K562 (cell line): ENCODE measurements around the gene KRT1. TPM values are rescaled to one million over a fixed set of nuclear protein-coding genes. Genes with fewer than 3 reads are reported as not detected.

Experiments used
- ATAC-seq: fragments of 200-7000 bp; cut with Tn5 transposase; 3 replicates; pipeline ENCODE4 v1.9.1; 2020; ENCODE audit warnings: moderate library complexity
- BruUV-seq: library from RNA; stranded (reverse); fragments of 400-500 nt; replicated peaks from 2 replicates; lab custom pipeline; 2021; lab: Mats Ljungman, UMichigan
- CTCF ChIA-PET: fragments of 300-600 bp; formaldehyde crosslinking; extraction: SDS; loops from one replicate; lab custom pipeline; 2021; ENCODE audit warnings: low intra/inter-chr PET ratio; lab: Yijun Ruan, JAX
- POLR2A ChIA-PET: fragments of 300-600, 350-650 bp; sonication (Branson Sonifier 250); formaldehyde crosslinking; extraction: SDS; loops from one replicate; lab custom pipeline; 2021; ENCODE audit warnings: antibody characterized with exemption, inconsistent platforms; lab: Yijun Ruan, JAX
- DNase-seq, 4 experiments: peaks; one replicate each; pipeline versions ENCODE4 v3.0.0 to v3.0.0-alpha.2; 2011 to 2018; ENCODE audit warnings: low spot score in 3 of 4, mixed read lengths in 3 of 4; ENCODE audit errors: extremely low read depth in 1 of 4
- FAIRE-seq: peaks from 2 replicates; lab custom pipeline; 2011; peaks lifted over from hg19 to GRCh38; lab: Jason Lieb, UNC
- H2AFZ ChIP-seq: 2 replicates; pipeline ENCODE4 v1.6.0; 2011; ENCODE audit warnings: low read depth, low read length, control low read depth, inconsistent platforms
- H3K27ac ChIP-seq: fragments of 200-600 bp; 3 replicates; pipeline ENCODE4 v1.8.0; 2011; ENCODE audit warnings: low read depth, mild to moderate bottlenecking, control low read depth, inconsistent platforms, low read length, moderate library complexity, mixed read lengths; ENCODE audit errors: extremely low read depth
- H3K27me3 ChIP-seq, 2 experiments: fragments of 300-600 bp in 1 of 2; 2 replicates in 1 of 2; 3 replicates in 1 of 2; pipeline versions ENCODE4 v1.6.0 to v1.8.0; 2011; ENCODE audit warnings: inconsistent platforms in 2 of 2, low read length in 2 of 2, mild to moderate bottlenecking in 1 of 2, mixed read lengths in 1 of 2, moderate library complexity in 1 of 2; ENCODE audit not compliant: control insufficient read depth in 2 of 2, insufficient read depth in 2 of 2
- H3K36me3 ChIP-seq: fragments of 300-600 bp; 3 replicates; pipeline ENCODE4 v1.8.0; 2011; ENCODE audit warnings: mild to moderate bottlenecking, low read length, inconsistent platforms; ENCODE audit not compliant: control insufficient read depth, insufficient read depth
- H3K4me1 ChIP-seq, 2 experiments: fragments of 200-600 bp in 1 of 2; replicated peaks in 1 of 2; 2 replicates in 1 of 2; 3 replicates in 1 of 2; pipeline versions ENCODE4 v1.5.1 to v1.8.0; 2011; ENCODE audit warnings: inconsistent platforms in 2 of 2, low read length in 2 of 2, mild to moderate bottlenecking in 1 of 2, mixed read lengths in 1 of 2, moderate library complexity in 1 of 2; ENCODE audit not compliant: control insufficient read depth in 2 of 2, insufficient read depth in 2 of 2
- H3K4me2 ChIP-seq: 2 replicates; pipeline ENCODE4 v1.6.1; 2011; ENCODE audit warnings: low read length, control low read depth, inconsistent platforms, mixed read lengths; ENCODE audit not compliant: insufficient read depth
- H3K4me3 ChIP-seq: fragments of 200-600 bp; sonication (generic), shearing (Covaris generic); 2 replicates; pipeline ENCODE4 v1.5.1; 2016; ENCODE audit warnings: control low read depth, inconsistent platforms
- H3K79me2 ChIP-seq: fragments of 200-600 bp; 3 replicates; pipeline ENCODE4 v1.8.0; 2011; ENCODE audit warnings: low read length, inconsistent platforms; ENCODE audit not compliant: control insufficient read depth, insufficient read depth
- H3K9ac ChIP-seq, 2 experiments: 2 replicates each; pipeline versions ENCODE4 v1.6.0 to v1.6.1; 2011; ENCODE audit warnings: low read depth in 2 of 2, low read length in 2 of 2, control low read depth in 1 of 2, inconsistent platforms in 1 of 2, mild to moderate bottlenecking in 1 of 2, mixed read lengths in 1 of 2; ENCODE audit not compliant: insufficient read depth in 1 of 2
- H3K9me1 ChIP-seq: one replicate; pipeline ENCODE4 v1.6.0; 2011; ENCODE audit warnings: inconsistent platforms, mild to moderate bottlenecking, low read length, moderate library complexity; ENCODE audit not compliant: control insufficient read depth, insufficient read depth
- H3K9me3 ChIP-seq: replicated peaks from 2 replicates; pipeline ENCODE4 v1.5.1; 2011; ENCODE audit warnings: low read depth, low read length, inconsistent platforms; ENCODE audit not compliant: control insufficient read depth, insufficient read depth
- H4K20me1 ChIP-seq: replicated peaks from 2 replicates; pipeline ENCODE4 v1.6.1; 2011; ENCODE audit warnings: low read length, inconsistent platforms, mixed read lengths; ENCODE audit not compliant: control insufficient read depth, insufficient read depth
- ARNT ChIP-seq, 2 experiments: fragments of 450-650 bp; IDR thresholded peaks; 2 replicates each; pipeline ENCODE4 v1.6.1; 2016; ENCODE audit warnings: mild to moderate bottlenecking in 1 of 2
- ATF7 ChIP-seq: fragments of 450-650 bp; IDR thresholded peaks from 2 replicates; pipeline ENCODE4 v1.7.1; 2014; ENCODE audit warnings: mild to moderate bottlenecking, moderate library complexity
- NR2C1 ChIP-seq, 2 experiments: fragments of 450-650 bp; IDR thresholded peaks; 2 replicates each; pipeline ENCODE4 v1.6.1; 2017; ENCODE audit warnings: mild to moderate bottlenecking in 2 of 2, antibody characterized with exemption in 1 of 2, inconsistent platforms in 1 of 2, missing compliant biosample characterization in 1 of 2, missing genetic modification characterization in 1 of 2
- SMARCA5 ChIP-seq: fragments of 450-650 bp; IDR thresholded peaks from 2 replicates; pipeline ENCODE4 v1.6.1; 2016
- SMARCB1 ChIP-seq: IDR thresholded peaks from 2 replicates; pipeline ENCODE4 v1.6.1; 2011; ENCODE audit warnings: improper control_type of control experiment, low read depth; ENCODE audit not compliant: insufficient read length
- TCF3 ChIP-seq: sonication (generic); formaldehyde crosslinking; IDR thresholded peaks from 2 replicates; pipeline ENCODE4 v1.4.0; 2020; ENCODE audit warnings: mild to moderate bottlenecking, missing genetic modification reagents
- ZNF76 ChIP-seq: fragments of 250-450 bp; sonication (Bioruptor Pico); IDR thresholded peaks from 2 replicates; pipeline ENCODE4 v1.4.0; 2020; ENCODE audit warnings: mild to moderate bottlenecking, moderate library complexity, borderline replicate concordance
- WGBS: fragments of 100-300 bp; shearing (Covaris generic); methylation state at CpG from one replicate; pipeline ENCODE4 v1.1.6; 2016; ENCODE audit warnings: low coverage, mixed read lengths; ENCODE audit not compliant: insufficient coverage; ENCODE audit errors: missing lambda C conversion rate; 5-methylcytosine and 5-hydroxymethylcytosine counted together
- in situ Hi-C: fragments of 300-500 bp; cut with MboI; formaldehyde crosslinking; loops from 4 replicates; pipeline ENCODE4 v1.15.0; 2018; ENCODE audit warnings: inconsistent platforms, mixed read lengths
- intact Hi-C: fragments of 100-400 bp; cut with micrococcal nuclease; formaldehyde crosslinking; loops from 2 replicates; pipeline ENCODE4 v1.14.2; 2022
- polyA plus RNA-seq, 8 experiments: library from polyadenylated mRNA; depleted of rRNA in 4 of 8; stranded (reverse) in 5 of 8; unstranded in 3 of 8; fragments of >200 nt; fragmentation: Nextera tagmentation in 2 of 8; fragmentation: Illumina TruSeq in 1 of 8; extraction: Ambion mirVana in 2 of 8; extraction: Trizol in 1 of 8; gene quantifications; 2 replicates each; pipeline versions ENCODE4 v1.2.1 to v1.2.3, GENCODE V29; 2011 to 2014; ENCODE audit warnings: inconsistent platforms in 1 of 8, missing spikeins in 1 of 8
- total RNA-seq, 7 experiments: library from RNA; depleted of rRNA in 6 of 7; stranded (reverse); fragments of >200 nt in 6 of 7; fragmentation: Illumina TruSeq in 2 of 7; extraction: Trizol in 2 of 7; gene quantifications; 2 replicates each; pipeline versions ENCODE4 v1.2.1 to v1.2.3, GENCODE V29; 2011 to 2021; ENCODE audit warnings: low replicate concordance in 1 of 7
- TF ChIP-seq, protein P1 (sequence below), 2 experiments: IDR thresholded peaks; 2 replicates each; pipeline ENCODE4 v1.6.1; 2012; ENCODE audit warnings: improper control_type of control experiment in 2 of 2, low read depth in 2 of 2, low read length in 2 of 2, borderline replicate concordance in 1 of 2
- TF ChIP-seq, protein P2 (sequence below): sonication (generic); IDR thresholded peaks from 2 replicates; pipeline ENCODE4 v1.6.1; 2016
- TF ChIP-seq, protein P3 (sequence below), 2 experiments: IDR thresholded peaks in 1 of 2; conservative IDR thresholded peaks in 1 of 2; 2 replicates each; pipeline ENCODE4 v1.6.1; 2016; ENCODE audit warnings: low read depth in 2 of 2, mild to moderate bottlenecking in 1 of 2, missing compliant biosample characterization in 1 of 2, missing genetic modification characterization in 1 of 2, moderate library complexity in 1 of 2
- TF ChIP-seq, protein P4 (sequence below): sonication (generic); formaldehyde crosslinking; IDR thresholded peaks from 2 replicates; pipeline ENCODE4 v1.8.0; 2022; ENCODE audit warnings: mild to moderate bottlenecking, missing genetic modification reagents

The KRT1 gene
- total and polyA plus RNA-seq, 9 of the 15 experiments (the other 6 are each of a cell fraction or from before 2014, with no cell fraction given) = 0.18 TPM; not detected in 8

DNA sequence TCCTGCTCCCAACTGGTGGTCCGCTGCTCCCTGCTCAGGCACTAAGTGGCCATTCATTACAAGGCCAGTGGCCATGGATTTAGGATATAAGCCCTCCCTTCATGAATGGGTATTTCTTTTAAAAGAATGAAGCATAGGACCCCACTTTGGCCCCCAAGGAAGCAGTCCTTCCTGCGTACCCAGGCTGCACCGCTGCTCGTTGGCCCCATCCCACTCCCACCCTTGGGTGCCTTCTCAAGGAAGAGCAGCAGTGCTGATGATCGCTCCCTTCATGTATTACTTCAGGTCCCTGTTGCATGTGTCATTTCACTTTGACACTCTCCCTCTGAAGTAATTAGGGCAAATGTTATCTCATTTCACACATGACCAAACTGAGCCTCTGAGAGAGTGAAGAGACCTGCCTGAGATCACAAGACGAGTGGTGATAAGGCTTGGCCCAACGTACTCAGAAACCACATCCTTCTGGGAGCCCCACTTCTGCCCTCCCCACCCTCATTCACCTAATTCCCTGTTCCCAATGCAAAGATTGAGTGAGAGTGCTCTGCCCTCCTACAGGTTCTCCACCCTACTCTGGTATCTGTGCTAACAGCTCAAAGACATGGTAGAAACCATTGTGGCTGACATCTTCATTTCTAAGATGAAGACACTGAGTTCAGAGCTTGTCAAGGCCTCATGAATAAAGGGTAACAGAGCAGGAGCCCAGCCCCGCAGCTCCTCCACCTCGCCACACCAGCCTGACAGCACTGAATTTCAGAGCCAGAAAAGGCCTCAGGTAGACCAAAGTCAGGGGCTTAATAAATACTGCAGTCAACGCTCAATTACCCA is 17.9 kb downstream of the KRT1 start:
- WGBS = 7% methylated on average over 10 of the region's 10 CpGs
- Histone ChIP-seq H3K27ac (peak overlapping the region; percentile 93), H3K36me3 (no peaks in the 10 kb centered on the region), H4K20me1 (no peaks in the 10 kb centered on the region), H3K27me3 (no peaks in the 10 kb centered on the region), H3K4me2 (peak overlapping the region; percentile 77), H3K4me3 (no peak overlapping the region), H3K79me2 (no peaks in the 10 kb centered on the region), H3K4me1 (peaks cover 39 to 50% of the 10 kb centered on the region in 2 experiments), H3K9me3 (no peaks in the 10 kb centered on the region), H3K9ac (peak overlapping the region; percentile 2 to 57; a peak in 3 of 4 replicates), H2AFZ (peak overlapping the region; percentile 70), H3K9me1 (peaks cover 2% of the 10 kb centered on the region)
- in situ Hi-C loops (no loop called here), intact Hi-C loops (loop anchor here (5.0 kb wide), 1 partner anchor 75 kb away; no protein-coding TSS in a partner anchor)
- DNase-seq = peak; percentile 87 to 95 (median 91)
- ChIA-PET CTCF (interaction anchor here (0.6 kb wide), 1 partner anchor 10 kb away, joined by 3 read pairs; no protein-coding TSS in a partner anchor), POLR2A (interaction anchor here (0.6 to 1.8 kb wide), 4 partner anchors 11 to 19 kb away, joined by 3 to 5 read pairs (median 4); partner anchors contain the start of gene KRT1)
- BruUV-seq = no TSS peak
- ATAC-seq = peak; percentile 96
- FAIRE-seq = peak; percentile 99
- TF ChIP-seq SMARCB1 (peak; percentile 81), ATF7 (peak; percentile 88), TCF3 (CRISPR knock-in tag) (peak; percentile 100), ARNT (IDR thresholded peaks at IDR 0.05) (peak; percentile 91 to 97), ZNF76 (CRISPR knock-in tag) (peak; percentile 64; the same call in 1 of the 2 replicates), SMARCA5 (0 out of 2 replicates have a peak, but pooled peaks have one; percentile 14), NR2C1 (IDR thresholded peaks at IDR 0.05) (peak; percentile 23; the same call in 1 of the 2 replicates), NR2C1 (tag; IDR thresholded peaks at IDR 0.05) (peak; percentile 68)
- TF ChIP-seq, protein P1, sequence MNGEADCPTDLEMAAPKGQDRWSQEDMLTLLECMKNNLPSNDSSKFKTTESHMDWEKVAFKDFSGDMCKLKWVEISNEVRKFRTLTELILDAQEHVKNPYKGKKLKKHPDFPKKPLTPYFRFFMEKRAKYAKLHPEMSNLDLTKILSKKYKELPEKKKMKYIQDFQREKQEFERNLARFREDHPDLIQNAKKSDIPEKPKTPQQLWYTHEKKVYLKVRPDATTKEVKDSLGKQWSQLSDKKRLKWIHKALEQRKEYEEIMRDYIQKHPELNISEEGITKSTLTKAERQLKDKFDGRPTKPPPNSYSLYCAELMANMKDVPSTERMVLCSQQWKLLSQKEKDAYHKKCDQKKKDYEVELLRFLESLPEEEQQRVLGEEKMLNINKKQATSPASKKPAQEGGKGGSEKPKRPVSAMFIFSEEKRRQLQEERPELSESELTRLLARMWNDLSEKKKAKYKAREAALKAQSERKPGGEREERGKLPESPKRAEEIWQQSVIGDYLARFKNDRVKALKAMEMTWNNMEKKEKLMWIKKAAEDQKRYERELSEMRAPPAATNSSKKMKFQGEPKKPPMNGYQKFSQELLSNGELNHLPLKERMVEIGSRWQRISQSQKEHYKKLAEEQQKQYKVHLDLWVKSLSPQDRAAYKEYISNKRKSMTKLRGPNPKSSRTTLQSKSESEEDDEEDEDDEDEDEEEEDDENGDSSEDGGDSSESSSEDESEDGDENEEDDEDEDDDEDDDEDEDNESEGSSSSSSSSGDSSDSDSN (IDR thresholded peaks at IDR 0.05; ENCODE audit: borderline replicate concordance in 1 of 2, low read depth in 2 of 2, low read length in 2 of 2) = peak in 1 of 2 experiments; percentile 59; a peak in 1 of 4 replicates
- TF ChIP-seq, protein P2, sequence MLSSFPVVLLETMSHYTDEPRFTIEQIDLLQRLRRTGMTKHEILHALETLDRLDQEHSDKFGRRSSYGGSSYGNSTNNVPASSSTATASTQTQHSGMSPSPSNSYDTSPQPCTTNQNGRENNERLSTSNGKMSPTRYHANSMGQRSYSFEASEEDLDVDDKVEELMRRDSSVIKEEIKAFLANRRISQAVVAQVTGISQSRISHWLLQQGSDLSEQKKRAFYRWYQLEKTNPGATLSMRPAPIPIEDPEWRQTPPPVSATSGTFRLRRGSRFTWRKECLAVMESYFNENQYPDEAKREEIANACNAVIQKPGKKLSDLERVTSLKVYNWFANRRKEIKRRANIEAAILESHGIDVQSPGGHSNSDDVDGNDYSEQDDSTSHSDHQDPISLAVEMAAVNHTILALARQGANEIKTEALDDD = peak; percentile 34; the same call in 1 of the 2 replicates
- TF ChIP-seq, protein P3, sequence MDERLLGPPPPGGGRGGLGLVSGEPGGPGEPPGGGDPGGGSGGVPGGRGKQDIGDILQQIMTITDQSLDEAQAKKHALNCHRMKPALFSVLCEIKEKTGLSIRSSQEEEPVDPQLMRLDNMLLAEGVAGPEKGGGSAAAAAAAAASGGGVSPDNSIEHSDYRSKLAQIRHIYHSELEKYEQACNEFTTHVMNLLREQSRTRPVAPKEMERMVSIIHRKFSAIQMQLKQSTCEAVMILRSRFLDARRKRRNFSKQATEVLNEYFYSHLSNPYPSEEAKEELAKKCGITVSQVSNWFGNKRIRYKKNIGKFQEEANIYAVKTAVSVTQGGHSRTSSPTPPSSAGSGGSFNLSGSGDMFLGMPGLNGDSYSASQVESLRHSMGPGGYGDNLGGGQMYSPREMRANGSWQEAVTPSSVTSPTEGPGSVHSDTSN (CRISPR knock-in tag; IDR thresholded peaks at IDR 0.05; ENCODE audit: low read depth) = no peak
- TF ChIP-seq, protein P3 (tag; conservative IDR thresholded peaks at IDR 0.05; ENCODE audit: low read depth) = peak; percentile 67; the same call in 1 of the 2 replicates
- TF ChIP-seq, protein P4, sequence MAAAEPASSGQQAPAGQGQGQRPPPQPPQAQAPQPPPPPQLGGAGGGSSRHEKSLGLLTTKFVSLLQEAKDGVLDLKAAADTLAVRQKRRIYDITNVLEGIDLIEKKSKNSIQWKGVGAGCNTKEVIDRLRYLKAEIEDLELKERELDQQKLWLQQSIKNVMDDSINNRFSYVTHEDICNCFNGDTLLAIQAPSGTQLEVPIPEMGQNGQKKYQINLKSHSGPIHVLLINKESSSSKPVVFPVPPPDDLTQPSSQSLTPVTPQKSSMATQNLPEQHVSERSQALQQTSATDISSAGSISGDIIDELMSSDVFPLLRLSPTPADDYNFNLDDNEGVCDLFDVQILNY (CRISPR knock-in tag) = no peak
